GM12874 (cell line): ENCODE data around the gene BTBD6.

Experiments used
- CTCF ChIP-seq: IDR thresholded peaks from 2 replicates; pipeline ENCODE4 v1.5.1; 2011; ENCODE audit warnings: low read depth, mild to moderate bottlenecking, control low read depth, low read length, moderate library complexity; ENCODE audit not compliant: insufficient read depth

Gene BTBD6

GRCh38 chr14:105274637-105275036, 26.3 kb downstream of the BTBD6 start:
- TF ChIP-seq CTCF, result no peak

GRCh38 chr14:105275267-105275946, 27.1 kb downstream of the BTBD6 start:
- TF ChIP-seq CTCF, result no peak

GRCh38 chr14:105279642-105280361, 31.5 kb downstream of the BTBD6 start:
- TF ChIP-seq CTCF, result no peak

GRCh38 chr14:105280525-105280924, 32.2 kb downstream of the BTBD6 start:
- no peak for TF ChIP-seq CTCF

- TF ChIP-seq CTCF, result peak; percentile 71
Measured at GRCh38 chr14:105281371-105282097, 33.2 kb downstream of the BTBD6 start.

GRCh38 chr14:105282098-105282725, 33.9 kb downstream of the BTBD6 start:
- no peak for TF ChIP-seq CTCF

GRCh38 chr14:105283028-105283427, 34.7 kb downstream of the BTBD6 start:
- TF ChIP-seq CTCF, result no peak
